Dermis microvascular lymphatic vessel endothelial cell (primary cell): ENCODE results near the gene RIOK1. TPM values are rescaled to one million over a fixed set of nuclear protein-coding genes. Genes with fewer than 3 reads are reported as not detected.
"Not testable (repeated sequence)": the region's sequence is repeated elsewhere in the genome, so short reads cannot be mapped to it uniquely, and the experiment has no call there.

Experiments used
- DNase-seq, 2 donors: peaks; one replicate each; pipeline versions ENCODE4 v3.0.0 to v3.0.0-alpha.2; 2010; ENCODE audit warnings: low read depth in 2 of 2
- total RNA-seq: library from RNA; depleted of rRNA; stranded (reverse); fragments of >200 nt; gene quantifications from 2 replicates; pipeline ENCODE4 v1.2.1, GENCODE V29; 2014

Gene RIOK1
- total RNA-seq: 16.6 and 17.3 TPM in 2 replicates

DNA sequence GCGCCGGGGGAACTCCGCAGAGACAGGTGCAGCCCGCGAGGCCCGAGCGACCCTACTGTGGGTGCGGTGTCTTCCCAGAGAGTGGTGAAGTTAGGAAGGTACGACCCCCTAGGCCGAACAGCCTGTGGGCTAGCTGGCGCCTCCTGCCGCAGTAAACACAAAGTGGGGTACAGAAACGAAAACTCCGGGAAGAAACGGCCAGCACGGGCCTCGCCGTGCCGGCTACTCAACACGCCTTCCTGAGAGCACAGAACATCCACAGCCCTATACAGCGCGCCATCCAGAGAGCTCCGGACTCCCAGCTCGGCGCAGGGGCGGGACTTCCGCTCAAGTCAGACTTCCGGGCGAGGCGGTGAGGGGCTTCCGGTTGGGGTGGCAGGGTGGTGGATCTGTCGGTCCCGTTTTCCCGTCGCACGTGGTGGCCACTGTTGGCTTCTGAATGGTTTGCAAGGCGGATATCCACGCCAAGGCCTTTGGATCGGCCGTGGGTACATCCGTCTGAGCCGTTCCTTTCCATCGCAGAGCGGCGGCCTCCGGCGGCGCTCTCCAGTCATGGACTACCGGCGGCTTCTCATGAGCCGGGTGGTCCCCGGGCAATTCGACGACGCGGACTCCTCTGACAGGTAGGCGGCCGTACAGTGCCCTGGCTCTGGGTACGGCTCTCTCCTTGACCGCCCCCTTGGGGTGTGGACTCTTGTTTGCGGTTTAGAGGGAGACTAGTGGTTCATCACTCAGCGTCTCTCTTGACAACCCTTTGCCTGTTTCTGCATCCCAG lies at the start of gene RIOK1, which contains the start of gene CAGE1:
Gene RIOK1, plus strand, starts transcription at position 358 of the 775 bp plus-strand sequence. Its CDS starts 195 bp downstream, at position 553.
Gene CAGE1, minus strand, starts transcription at position 292 of the 775 bp plus-strand sequence. CDS start 2,569 bp downstream, outside the sequence.
- DNase-seq: peak; percentile 90 to 98

DNA sequence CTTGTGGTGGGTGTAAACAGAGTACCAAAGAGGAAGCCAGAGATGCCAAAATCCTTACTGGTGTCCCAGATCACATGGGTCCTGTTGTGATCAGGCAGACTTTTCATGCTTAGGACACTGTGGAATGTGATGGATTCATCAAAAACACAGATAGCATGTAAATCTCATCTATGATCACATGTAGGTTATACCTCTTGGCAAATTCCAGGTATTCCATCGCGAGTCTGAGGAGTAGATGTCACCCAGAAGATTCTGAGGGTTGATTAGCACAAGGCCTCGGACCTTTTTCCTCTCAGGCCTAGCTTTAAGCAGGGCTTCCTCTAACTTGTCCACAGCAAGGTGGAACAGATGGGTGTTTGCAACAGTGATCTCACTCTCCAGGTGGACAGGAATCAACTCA lies 48.3 kb upstream of the RIOK1 start:
- no peak for DNase-seq

DNA sequence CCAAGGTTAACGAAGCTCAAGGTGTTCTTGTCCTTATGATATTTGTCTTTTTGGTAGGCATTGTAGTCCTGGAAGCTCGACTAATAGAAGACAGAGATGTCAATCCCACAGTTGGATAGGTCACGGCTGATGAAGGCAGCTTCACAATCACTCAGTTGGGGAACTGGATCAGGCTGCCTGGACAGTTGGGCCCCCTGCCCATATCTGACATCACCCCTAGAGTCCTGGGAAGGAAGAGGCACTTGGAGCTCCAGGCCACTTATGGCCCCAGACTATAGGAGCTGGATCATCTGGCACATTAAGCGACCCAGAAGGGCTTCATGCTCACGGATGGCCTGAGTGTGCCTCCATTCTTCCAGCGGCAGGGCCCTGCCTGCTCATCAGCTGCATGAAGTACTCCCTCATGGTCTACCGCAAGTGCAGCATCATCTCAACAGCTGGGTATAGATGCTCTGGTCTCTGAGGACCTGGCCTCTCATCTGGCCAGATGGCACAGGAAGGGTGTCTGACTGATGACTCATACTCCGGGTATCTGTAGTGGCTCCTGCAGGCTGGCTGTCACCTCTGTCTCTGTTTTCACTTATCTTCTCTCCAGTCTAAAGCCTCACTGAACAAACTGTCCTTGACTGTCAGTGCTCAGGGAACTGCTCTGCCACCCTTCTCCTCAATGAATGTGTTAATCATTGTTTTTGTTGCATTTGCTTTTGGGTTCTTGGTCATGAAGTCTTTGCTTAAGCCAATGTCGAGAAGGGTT lies 47.4 kb upstream of the RIOK1 start:
- DNase-seq: no peak

DNA sequence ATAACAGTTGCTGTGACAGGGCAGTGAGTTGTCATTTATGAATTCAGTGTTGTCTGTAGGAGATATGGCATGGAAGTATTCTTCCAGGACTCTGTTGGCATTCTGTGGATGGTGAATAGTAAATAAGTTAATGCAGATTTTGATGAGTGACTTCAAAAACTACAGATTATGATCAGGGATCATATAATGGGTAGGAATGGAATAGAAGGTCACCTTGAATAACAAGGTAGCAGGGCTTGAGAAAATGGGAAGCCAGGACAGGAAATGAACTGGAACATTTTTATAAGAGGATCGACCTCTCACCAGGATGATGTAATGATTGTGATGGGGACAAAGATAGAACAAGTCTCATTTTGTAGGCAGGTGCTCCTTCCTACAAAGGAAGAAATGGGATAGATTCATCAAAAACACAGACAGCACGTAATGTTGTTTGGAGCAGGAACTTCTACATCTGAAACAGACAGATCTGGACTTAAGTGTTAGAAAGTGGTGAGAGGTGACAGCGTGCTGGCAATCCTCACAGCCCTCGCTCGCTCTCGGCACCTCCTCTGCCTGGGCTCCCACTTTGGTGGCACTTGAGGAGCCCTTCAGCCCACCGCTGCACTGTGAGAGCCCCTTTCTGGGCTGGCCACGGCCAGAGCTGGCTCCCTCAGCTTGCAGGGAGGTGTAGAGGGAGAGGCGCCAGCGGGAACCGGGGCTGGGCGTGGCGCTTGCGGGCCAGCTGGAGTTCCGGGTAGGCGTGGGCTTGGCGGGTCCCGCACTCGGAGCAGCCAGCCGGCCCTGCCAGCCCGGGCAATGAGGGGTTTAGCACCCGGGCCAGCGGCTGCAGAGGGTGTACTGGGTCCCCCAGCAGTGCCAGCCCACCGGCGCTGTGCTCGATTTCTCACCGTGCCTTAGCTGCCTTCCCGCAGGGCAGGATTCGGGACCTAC lies 45.8 kb upstream of the RIOK1 start:
- no peak for DNase-seq

DNA sequence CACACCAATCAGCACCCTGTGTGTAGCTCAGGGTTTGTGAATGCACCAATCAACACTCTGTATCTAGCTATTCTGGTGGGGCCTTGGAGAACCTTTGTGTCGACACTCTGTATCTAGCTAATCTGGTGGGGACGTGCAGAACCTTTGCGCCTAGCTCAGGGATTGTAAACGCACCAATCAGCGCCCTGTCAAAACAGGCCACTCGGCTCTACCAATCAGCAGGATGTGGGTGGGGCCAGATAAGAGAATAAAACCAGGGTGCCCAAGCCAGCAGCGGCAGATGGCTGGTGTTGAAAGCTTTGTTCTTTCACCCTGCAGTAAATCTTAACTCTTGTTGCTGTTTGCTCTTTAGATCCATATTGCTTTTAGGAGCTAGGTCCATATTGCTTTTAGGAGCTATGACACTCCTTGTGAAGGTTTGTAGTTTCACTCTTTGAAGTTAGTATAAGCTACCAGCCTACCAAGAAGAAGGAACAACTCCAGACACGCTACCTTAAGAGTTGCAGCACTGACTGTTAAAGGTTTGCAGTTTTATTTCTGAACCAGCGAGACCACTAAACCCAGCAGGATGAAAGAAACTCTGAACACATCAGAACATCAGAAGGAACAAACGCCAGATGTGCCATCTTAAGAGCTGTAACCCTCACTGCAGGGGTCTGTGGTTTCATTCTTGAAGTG lies 44.7 kb upstream of the RIOK1 start:
- DNase-seq: not testable (repeated sequence)

DNA sequence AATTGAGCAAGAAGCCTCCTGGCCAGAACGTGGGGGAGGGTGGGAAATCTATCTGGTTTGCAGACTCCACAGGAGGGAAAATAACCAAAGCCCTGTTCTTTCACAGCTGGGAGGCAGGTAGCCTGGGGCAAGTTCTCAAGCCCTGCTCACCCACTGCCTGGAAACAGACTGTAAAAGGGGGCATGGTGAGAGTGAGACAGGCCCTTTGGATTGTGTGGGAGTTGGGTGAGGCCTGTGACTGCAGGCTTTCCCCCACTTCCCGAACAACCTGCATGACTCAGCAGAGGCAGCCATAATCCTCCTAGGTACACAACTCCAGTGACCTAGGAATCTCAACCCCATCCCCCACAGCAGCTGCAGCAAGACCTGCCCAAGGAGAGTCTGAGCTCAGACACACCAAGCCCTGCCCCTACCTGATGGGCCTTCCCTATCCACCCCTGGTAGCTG lies 42.0 kb upstream of the RIOK1 start:
- not testable (repeated sequence) for DNase-seq

DNA sequence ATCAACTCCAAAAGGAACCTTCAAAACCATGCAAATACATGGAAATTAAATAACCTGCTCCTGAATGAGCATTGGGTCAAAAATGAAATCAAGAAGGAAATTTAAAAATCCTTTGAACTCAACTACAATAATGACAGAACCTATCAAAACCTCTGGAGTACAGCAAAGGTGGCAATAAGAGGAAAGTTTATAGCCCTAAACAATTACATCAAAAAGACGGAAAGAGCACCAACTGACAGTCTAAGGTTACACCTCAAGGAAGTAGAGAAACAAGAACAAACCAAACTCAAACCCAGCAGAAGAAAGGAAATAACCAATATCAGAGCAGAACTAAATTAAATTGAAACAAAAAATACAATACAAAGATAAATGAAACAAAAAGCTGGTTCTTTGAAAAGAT lies 39.0 kb upstream of the RIOK1 start:
- DNase-seq: not testable (repeated sequence)

DNA sequence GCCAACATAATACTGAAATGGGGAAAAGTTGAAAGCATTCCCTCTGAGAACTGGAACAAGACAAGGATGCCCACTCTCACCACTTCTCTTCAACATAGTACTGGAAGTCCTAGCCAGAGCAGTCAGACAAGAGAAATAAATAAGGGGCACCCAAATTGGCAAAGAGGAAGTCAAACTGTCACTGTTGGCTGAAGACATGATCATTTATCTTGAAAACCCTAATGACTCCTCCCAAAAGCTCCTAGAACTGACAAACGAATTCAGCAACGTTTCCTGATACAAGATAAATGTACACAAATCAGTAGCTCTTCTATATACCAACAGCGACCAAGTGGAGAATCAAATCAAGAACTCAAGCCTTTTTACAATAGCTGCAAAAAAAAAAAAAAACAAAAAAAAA lies 37.7 kb upstream of the RIOK1 start:
- not testable (repeated sequence) for DNase-seq

DNA sequence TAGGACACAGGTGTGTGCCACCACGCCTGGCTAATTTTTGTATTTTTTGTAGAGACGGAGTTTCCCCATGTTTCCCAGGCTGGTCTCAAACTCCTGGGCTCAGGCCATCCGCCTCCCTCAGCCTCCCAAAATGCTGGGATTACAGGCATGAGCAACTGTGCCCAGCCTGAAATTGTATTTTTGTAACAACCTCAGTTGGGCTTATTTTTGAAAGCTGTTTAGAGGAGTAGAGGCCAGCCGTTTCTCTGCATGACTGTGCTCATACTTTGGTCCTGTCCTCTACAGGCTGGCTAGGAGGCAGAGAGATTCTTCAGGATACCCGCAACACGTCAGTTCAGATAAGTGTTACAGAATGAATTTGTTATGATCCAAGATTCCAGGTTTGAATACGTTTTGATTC lies 22.2 kb upstream of the RIOK1 start:
- no peak for DNase-seq

DNA sequence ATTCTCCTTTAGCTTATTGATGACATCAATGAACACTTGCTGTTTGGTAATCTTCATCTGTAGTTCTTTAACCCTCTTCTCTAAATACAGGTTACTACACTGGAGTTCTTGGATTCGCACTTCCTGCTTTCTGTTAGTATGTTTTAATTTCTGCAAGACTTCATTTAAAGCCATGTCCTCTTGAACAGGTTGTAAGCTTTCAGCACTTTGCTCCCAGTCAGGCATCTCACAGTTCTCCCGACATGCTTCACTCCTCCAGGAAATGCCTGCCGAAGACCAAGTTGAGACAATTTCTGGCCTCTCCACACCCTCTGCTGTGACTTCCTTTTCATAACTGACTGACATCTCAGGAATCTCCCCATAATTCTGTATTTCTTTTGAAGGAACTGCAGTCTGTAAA lies 15.9 kb upstream of the RIOK1 start:
- no peak for DNase-seq

DNA sequence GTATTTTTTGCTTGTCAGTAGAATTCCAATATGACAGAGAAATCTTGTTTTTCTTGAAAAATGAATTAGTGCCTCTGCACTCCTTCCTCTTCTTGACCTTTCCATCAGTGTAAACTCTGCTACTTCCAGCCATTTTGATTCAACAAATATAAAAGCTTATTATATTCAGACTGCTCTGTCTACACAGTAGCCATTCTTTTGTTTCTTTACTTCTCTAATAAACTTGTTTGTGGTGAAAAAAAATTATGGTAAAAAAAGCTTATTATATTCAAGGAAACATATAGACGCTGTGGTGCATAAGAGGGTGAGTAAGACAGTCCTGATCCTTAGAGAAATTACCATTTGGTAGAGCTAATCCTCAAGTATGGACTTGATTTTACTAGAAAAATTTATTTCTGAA lies 11.6 kb upstream of the RIOK1 start:
- DNase-seq: no peak

DNA sequence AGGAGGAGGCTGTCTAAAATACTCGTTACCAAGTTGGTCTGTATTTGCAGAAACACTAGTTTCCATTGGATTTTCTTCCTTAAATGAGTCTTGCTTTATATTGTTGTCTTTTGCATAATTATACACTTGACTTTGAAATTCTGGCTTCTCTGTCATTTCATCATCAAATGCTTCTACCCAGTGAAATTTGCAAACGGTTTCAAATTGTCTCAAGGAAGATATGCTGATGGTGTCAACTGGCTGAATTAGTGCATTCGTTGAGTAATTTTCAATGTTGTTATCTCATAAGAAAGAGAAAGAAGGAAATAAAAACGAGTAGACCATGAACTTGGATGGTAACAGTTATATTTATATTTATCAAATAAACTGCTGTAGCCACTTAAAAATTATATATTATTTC lies 10.9 kb upstream of the RIOK1 start:
- no peak for DNase-seq

DNA sequence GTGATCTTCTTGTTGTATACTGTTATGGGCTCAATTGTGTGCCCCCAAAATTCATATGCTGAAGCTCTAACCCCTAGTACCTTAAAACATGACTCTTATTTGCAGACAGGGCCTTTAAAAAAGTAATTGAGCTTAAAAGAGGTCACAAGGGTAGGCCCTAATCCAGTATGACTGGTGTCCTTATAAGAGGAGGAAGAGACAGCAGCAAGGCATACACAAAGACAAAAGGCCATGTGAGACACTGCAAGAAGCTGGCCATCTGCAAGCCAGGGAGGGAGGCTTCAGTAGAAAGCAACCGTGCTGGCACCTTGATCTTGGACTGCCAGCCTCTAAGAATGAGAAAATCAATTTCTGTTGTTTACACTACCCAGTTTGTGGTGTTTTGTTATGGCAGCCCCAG lies 8.5 kb upstream of the RIOK1 start:
- no peak for DNase-seq

DNA sequence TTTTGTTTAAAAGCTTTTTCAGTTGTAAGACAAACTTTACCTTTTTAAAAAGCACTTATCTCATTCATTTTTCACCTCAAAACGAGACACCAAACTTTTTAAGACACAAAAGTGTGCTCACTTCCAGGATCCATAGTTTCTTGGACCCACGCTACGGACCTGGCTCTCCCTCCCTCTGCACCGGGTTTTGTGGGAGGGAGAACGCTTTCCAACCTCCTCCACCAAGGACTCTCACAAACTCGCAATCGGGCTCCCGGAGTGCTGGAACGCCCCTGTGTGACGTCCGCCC lies 502 bp upstream of the RIOK1 start:
- DNase-seq: peak in 1 of 2 donors; percentile 79

DNA sequence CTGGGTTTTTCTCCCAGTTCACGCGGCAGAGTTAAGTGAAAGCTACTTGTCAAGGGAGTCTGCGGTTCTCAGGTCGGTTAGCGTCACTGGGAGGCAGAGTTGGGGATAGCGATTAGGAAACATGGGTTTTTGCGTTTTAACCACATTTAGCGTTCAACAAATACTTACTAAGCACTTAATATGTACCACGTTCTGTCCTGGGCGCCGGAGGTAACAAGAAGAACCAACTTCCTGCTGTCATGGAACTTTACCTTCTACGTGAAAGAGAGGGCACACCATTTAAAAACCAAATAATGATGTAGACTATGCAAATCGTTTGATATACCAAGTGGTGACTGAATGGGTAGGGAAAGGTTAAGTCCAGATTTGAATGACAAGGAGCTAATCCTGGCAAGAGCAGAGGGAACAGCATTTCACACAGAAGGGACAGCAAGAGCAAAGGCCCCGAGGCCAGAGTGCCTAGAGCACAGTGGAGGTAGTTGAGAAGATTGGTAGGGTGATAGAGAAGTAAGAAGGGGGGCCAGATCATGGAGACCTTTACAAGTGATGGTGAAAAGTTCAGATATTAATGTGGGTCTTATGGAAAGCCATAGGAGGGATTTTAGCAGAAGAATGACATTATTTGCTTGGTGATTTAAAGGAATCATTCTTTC lies 744 bp downstream of the RIOK1 start:
- DNase-seq: no peak

DNA sequence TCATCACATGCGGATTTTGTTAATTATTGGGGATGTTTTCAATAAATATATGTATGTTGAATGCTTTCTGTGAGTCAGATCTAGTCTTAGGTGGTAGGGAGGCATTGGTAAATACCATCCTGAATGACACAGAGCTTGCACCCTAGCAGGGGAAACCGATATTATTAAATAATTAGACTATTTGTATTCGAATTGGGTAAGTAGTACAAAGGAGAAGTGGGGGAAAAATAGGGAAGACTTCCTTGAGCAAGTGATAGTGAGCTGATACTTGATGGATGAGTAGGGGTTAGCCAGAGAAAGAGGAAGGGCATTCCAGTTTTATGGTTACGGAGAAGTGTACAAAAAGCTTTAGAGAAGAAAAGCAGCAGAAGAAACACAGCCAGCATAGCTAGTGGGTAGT lies 1.5 kb downstream of the RIOK1 start:
- no peak for DNase-seq

DNA sequence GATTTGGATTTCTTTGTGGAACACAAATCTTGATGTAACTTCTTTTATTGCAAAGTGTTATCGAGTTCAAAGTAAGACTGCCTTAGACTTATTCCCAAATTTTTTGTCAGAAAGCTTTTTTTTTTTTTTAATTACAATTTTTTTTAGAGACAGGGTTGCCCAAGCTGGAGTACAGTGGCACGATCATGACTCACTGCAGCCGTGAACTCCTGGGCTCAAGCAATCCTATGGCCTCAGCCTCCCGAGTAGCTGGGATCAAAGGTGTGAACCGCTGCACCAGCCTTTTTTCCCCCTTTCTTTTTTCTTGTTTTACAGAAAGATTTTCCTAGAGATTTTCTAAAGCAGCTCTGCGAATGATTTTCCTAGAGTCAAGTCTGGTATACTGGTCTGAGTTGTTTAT lies 2.8 kb downstream of the RIOK1 start:
- DNase-seq: no peak

DNA sequence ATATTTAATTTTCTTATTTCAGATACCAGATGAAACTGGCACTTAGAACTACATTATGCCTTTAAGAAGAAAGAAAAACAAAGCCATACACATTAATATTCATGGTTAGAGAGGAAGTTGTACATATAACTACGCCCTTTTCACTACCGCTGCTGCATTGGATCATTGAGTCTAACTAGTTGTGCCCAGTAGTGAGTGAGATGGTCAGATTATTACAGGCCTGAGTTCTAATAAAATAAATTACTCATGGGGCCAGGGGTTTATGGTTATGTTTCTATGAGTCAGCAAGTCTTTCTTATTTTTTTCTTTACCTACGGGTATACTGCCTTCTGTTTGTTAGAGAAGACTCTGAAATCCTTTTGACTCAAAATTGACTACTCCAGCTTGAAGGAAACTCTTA lies 11.5 kb downstream of the RIOK1 start:
- DNase-seq: peak in 1 of 2 donors; percentile 7

DNA sequence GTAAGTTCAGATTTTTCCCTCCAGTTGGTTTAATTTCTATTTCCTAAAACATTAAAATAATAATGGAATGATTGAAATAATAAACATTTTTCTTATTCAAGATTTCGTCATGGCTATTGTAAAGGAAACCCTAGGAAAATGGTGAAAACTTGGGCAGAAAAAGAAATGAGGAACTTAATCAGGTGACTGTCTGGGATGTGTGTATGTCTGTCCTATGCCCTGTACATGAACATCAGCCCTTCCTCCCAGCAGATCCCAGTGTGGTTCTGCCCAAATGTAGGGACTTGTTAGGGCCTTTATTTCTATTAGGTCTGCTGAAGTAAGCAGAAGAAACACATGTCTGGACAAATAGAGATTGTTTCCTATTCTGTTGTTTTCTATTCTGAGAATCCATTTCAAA lies 13.1 kb downstream of the RIOK1 start:
- no peak for DNase-seq

DNA sequence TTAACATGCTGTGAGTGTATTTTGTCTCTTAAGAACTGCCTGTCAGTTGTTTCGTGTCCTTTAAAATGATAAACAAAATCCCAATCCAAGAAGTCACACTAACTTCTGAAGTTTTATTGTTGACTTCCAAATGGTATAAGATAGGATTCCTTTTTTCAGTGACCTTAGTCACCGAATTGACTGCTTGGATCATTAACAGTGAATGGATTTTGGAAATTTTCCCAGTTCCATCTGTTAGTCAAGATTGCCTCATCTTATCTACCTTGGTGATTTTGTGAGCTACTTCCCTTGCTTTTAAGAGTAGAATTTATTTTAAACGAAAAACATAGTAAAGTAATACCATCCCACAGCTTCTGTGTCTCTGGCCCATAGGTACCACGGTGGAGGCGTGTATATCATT lies 14.9 kb downstream of the RIOK1 start:
- DNase-seq: no peak

DNA sequence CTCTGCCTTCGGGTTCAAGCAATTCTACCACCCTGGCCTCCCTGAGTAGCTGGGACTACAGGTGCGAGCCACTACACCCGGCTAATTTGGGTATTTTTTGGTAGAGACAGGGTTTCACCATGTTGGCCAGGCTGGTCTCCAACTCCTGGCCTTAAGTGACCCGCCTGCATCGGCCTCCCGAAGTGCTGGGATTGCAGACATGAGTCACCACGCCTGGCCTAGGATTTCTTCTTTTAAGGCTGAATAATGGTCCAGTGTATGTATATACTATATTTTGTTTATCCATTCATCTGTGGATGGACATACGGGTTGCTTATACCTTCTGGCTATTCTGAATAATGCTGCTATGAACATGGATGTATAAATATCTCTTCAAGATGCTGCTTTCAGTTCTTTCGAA lies 17.1 kb downstream of the RIOK1 start:
- no peak for DNase-seq
